ENCODE measurements around the gene BYSL. TPM values are rescaled to one million over a fixed set of nuclear protein-coding genes. Genes with fewer than 3 reads are reported as not detected.

The BYSL gene
- total and polyA plus RNA-seq, 9 of the 15 experiments (the other 6 are each of a cell fraction or from before 2014, with no cell fraction given), result 22.2 to 92.3 (median 53.4) TPM

GRCh38 chr6:41964201-41964887 lies 43.0 kb downstream of the BYSL start (continued):
- TF ChIP-seq HDGF (IDR thresholded peaks at IDR 0.05) (0 out of 2 replicates have a peak, but pooled peaks have one; percentile 72), ZBTB5 (IDR thresholded peaks at IDR 0.05) (0 out of 2 replicates have a peak, but pooled peaks have one; percentile 51), MYNN (IDR thresholded peaks at IDR 0.05) (peak; percentile 95), MYNN (CRISPR knock-in tag; IDR thresholded peaks at IDR 0.05) (no peak), FOXM1 (IDR thresholded peaks at IDR 0.05; ENCODE audit: low read depth) (no peak), FOXM1 (CRISPR knock-in tag; IDR thresholded peaks at IDR 0.05; ENCODE audit: low read depth) (no peak), LARP7 (IDR thresholded peaks at IDR 0.05) (0 out of 2 replicates have a peak, but pooled peaks have one; percentile 36), TRIM25 (IDR thresholded peaks at IDR 0.05; ENCODE audit: borderline replicate concordance) (peak; percentile 73; the same call in 1 of the 2 replicates), GATAD2A (IDR thresholded peaks at IDR 0.05) (0 out of 2 replicates have a peak, but pooled peaks have one; percentile 59), SMARCA5 (IDR thresholded peaks at IDR 0.05) (peak; percentile 61; the same call in 1 of the 2 replicates), E2F8 (IDR thresholded peaks at IDR 0.05; ENCODE audit: low read depth, partially characterized antibody) (no peak), PREB (CRISPR knock-in tag; IDR thresholded peaks at IDR 0.05) (no peak), TOE1 (IDR thresholded peaks at IDR 0.05; ENCODE audit: borderline replicate concordance) (peak; percentile 80), TOE1 (CRISPR knock-in tag; IDR thresholded peaks at IDR 0.05; ENCODE audit: borderline replicate concordance, low read depth) (no peak), NCOA4 (IDR thresholded peaks at IDR 0.05; ENCODE audit: partially characterized antibody) (peak; percentile 33)
- TF ChIP-seq, protein P1, sequence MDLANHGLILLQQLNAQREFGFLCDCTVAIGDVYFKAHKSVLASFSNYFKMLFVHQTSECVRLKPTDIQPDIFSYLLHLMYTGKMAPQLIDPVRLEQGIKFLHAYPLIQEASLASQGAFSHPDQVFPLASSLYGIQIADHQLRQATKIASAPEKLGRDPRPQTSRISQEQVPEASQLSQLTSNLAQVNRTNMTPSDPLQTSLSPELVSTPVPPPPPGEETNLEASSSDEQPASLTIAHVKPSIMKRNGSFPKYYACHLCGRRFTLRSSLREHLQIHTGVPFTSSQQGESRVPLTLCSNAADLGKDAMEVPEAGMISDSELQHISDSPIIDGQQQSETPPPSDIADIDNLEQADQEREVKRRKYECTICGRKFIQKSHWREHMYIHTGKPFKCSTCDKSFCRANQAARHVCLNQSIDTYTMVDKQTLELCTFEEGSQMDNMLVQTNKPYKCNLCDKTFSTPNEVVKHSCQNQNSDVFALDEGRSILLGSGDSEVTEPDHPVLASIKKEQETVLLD (IDR thresholded peaks at IDR 0.05), result peak; percentile 52; the same call in 1 of the 2 replicates
- TF ChIP-seq, protein P2, sequence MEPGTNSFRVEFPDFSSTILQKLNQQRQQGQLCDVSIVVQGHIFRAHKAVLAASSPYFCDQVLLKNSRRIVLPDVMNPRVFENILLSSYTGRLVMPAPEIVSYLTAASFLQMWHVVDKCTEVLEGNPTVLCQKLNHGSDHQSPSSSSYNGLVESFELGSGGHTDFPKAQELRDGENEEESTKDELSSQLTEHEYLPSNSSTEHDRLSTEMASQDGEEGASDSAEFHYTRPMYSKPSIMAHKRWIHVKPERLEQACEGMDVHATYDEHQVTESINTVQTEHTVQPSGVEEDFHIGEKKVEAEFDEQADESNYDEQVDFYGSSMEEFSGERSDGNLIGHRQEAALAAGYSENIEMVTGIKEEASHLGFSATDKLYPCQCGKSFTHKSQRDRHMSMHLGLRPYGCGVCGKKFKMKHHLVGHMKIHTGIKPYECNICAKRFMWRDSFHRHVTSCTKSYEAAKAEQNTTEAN (CRISPR knock-in tag; IDR thresholded peaks at IDR 0.05), result peak; percentile 98
